ENCODE results near the gene CHMP6. TPM values are rescaled to one million over a fixed set of nuclear protein-coding genes. Genes with fewer than 3 reads are reported as not detected.

The CHMP6 gene
- total and polyA plus RNA-seq, 9 of the 15 experiments (the other 6 are each of a cell fraction or from before 2014, with no cell fraction given): 0.25 to 30.4 (median 13.4) TPM

DNA sequence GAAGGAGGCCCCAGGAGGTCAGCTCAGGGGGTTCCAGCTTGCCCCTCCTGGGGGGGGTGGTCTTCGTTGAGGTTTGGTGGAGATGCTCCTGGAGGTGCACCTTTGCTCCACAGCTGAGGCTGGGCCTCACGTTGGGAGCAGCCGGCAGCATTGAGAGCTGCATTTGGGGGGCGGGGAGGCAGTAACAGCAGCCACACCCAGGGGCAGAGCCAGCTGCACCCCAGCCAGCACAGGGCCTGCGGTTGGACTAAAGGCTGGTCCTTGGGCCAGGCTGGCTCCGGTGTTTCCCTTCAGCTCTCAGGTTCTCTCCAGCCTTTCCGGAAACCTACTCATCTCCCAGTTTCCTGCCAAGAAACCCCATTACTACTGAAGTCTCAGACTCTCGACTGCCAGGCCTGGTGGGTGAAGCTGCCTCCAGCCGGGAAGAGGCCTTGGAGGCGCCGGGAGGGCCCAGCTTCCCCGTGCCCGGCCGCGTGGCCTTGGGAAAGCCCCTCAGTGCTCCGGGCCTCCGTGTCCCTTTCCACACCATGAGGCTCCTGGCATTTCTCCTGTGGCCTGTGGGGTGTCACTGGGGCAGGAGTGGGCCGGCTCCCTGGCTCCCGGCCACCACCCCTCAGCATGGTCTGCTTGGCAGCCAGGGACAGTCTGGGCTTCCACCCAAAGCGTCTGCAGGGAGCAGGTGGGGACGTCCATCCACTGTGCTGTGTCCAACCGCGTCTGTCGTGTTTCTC, 29.3 kb downstream of the CHMP6 start:
- WGBS (ENCODE audit: insufficient coverage, low coverage, missing lambda C conversion rate): 59% methylated on average over 18 of the region's 24 CpGs
- Histone ChIP-seq H3K36me3 (ENCODE audit: control insufficient read depth, insufficient read depth, low read length) (no peaks in the 10 kb centered on the region; the same call in 2 of the 3 replicates), H3K4me3 (no peak overlapping the region), H3K4me2 (ENCODE audit: insufficient read depth, low read length) (peak overlapping the region; percentile 23), H3K4me1 (replicated peaks in 1 of 2; ENCODE audit: control insufficient read depth in 2 of 2, insufficient read depth in 2 of 2, low read length in 2 of 2) (peaks cover 47 to 54% of the 10 kb centered on the region in 2 experiments), H3K9me1 (ENCODE audit: control insufficient read depth, insufficient read depth, low read length) (no peaks in the 10 kb centered on the region), H3K27me3 (ENCODE audit: control insufficient read depth in 2 of 2, insufficient read depth in 2 of 2, low read length in 2 of 2) (no peaks in the 10 kb centered on the region), H3K9me3 (replicated peaks; ENCODE audit: control insufficient read depth, insufficient read depth, low read depth, low read length) (peaks cover 8% of the 10 kb centered on the region), H3K27ac (ENCODE audit: extremely low read depth, low read depth, low read length) (0 out of 3 replicates have a peak overlapping the region, but pooled peaks have one; percentile 37), H3K79me2 (ENCODE audit: control insufficient read depth, insufficient read depth, low read length) (peaks cover 21% of the 10 kb centered on the region; the same call in 2 of the 3 replicates), H2AFZ (ENCODE audit: low read depth, low read length) (no peak overlapping the region; the same call in 1 of the 2 replicates), H3K9ac (ENCODE audit: insufficient read depth in 1 of 2, low read depth in 2 of 2, low read length in 2 of 2) (peak overlapping the region; percentile 8 to 86; a peak in 3 of 4 replicates), H4K20me1 (replicated peaks; ENCODE audit: control insufficient read depth, insufficient read depth, low read length) (no peaks in the 10 kb centered on the region)
- intact Hi-C loops (cut with micrococcal nuclease): no loop called here
- ChIA-PET CTCF (ENCODE audit: low intra/inter-chr PET ratio) (interaction anchor here (0.5 kb wide), 1 partner anchor 14 kb away, joined by 5 read pairs; no protein-coding TSS in a partner anchor), POLR2A (interaction anchor here (0.6 to 2.4 kb wide), 6 partner anchors 20 to 566 kb away, joined by 3 to 13 read pairs (median 3); partner anchors contain the start of genes NDUFAF8 and TEPSIN)
- ATAC-seq: no peak
- no peak for FAIRE-seq
- no TSS peak for BruUV-seq (replicated peaks)
- DNase-seq (ENCODE audit: extremely low read depth in 1 of 4, low spot score in 3 of 4): peak; percentile 50 to 65 (median 57)
- in situ Hi-C loops (cut with MboI): no loop called here
- TF ChIP-seq, protein P1, sequence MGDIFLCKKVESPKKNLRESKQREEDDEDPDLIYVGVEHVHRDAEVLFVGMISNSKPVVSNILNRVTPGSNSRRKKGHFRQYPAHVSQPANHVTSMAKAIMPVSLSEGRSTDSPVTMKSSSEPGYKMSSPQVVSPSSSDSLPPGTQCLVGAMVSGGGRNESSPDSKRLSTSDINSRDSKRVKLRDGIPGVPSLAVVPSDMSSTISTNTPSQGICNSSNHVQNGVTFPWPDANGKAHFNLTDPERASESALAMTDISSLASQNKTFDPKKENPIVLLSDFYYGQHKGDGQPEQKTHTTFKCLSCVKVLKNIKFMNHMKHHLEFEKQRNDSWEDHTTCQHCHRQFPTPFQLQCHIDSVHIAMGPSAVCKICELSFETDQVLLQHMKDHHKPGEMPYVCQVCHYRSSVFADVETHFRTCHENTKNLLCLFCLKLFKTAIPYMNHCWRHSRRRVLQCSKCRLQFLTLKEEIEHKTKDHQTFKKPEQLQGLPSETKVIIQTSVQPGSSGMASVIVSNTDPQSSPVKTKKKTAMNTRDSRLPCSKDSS (IDR thresholded peaks at IDR 0.05; ENCODE audit: low read depth, partially characterized antibody): no peak
- TF ChIP-seq, protein P2, sequence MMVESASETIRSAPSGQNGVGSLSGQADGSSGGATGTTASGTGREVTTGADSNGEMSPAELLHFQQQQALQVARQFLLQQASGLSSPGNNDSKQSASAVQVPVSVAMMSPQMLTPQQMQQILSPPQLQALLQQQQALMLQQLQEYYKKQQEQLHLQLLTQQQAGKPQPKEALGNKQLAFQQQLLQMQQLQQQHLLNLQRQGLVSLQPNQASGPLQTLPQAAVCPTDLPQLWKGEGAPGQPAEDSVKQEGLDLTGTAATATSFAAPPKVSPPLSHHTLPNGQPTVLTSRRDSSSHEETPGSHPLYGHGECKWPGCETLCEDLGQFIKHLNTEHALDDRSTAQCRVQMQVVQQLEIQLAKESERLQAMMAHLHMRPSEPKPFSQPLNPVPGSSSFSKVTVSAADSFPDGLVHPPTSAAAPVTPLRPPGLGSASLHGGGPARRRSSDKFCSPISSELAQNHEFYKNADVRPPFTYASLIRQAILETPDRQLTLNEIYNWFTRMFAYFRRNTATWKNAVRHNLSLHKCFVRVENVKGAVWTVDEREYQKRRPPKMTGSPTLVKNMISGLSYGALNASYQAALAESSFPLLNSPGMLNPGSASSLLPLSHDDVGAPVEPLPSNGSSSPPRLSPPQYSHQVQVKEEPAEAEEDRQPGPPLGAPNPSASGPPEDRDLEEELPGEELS (CRISPR knock-in tag; IDR thresholded peaks at IDR 0.05; ENCODE audit: borderline replicate concordance): no peak
- TF ChIP-seq RBM34 (IDR thresholded peaks at IDR 0.05; ENCODE audit: borderline replicate concordance, insufficient read depth, low read length) (no peak), ZNF184 (CRISPR knock-in tag; IDR thresholded peaks at IDR 0.05) (no peak), SAP30 (IDR thresholded peaks at IDR 0.05; ENCODE audit: borderline replicate concordance, insufficient read depth, low read depth, low read length, poor library complexity, severe bottlenecking) (no peak), HMGN3 (IDR thresholded peaks at IDR 0.05; ENCODE audit: borderline replicate concordance, extremely low read depth, insufficient read length, low read depth, low read length) (peak; percentile 13), TSC22D4 (tag; IDR thresholded peaks at IDR 0.05) (no peak), GTF2E2 (tag; IDR thresholded peaks at IDR 0.05) (no peak), MAFG (tag; conservative IDR thresholded peaks at IDR 0.05) (no peak), TCF3 (CRISPR knock-in tag; IDR thresholded peaks at IDR 0.05) (no peak)
- TF ChIP-seq, protein P3, sequence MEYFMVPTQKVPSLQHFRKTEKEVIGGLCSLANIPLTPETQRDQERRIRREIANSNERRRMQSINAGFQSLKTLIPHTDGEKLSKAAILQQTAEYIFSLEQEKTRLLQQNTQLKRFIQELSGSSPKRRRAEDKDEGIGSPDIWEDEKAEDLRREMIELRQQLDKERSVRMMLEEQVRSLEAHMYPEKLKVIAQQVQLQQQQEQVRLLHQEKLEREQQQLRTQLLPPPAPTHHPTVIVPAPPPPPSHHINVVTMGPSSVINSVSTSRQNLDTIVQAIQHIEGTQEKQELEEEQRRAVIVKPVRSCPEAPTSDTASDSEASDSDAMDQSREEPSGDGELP (CRISPR knock-in tag; IDR thresholded peaks at IDR 0.05; ENCODE audit: borderline replicate concordance): peak; percentile 31; the same call in 1 of the 2 replicates
